Hepatocyte (in vitro differentiated cells): Measurements from ENCODE around the gene TLR9.

Source experiments
- EZH2 ChIP-seq: fragments of 200-600 bp; sonication (generic); IDR thresholded peaks from 2 replicates; pipeline ENCODE4 v1.6.1; 2016; ENCODE audit warnings: antibody characterized with exemption, mild to moderate bottlenecking, borderline replicate concordance
- EZH2phosphoT487 ChIP-seq: fragments of 200-600 bp; sonication (generic); IDR thresholded peaks from one replicate; pipeline ENCODE4 v1.6.1; 2018; ENCODE audit warnings: antibody characterized with exemption, mild to moderate bottlenecking, low read depth, moderate library complexity; ENCODE audit not compliant: unreplicated experiment, severe bottlenecking
- TF ChIP-seq, protein P1 (sequence below): fragments of 200-600 bp; sonication (generic); IDR thresholded peaks from 2 replicates; pipeline ENCODE4 v1.5.1; 2016; ENCODE audit warnings: antibody characterized with exemption, mild to moderate bottlenecking; ENCODE audit not compliant: poor library complexity

DNA sequence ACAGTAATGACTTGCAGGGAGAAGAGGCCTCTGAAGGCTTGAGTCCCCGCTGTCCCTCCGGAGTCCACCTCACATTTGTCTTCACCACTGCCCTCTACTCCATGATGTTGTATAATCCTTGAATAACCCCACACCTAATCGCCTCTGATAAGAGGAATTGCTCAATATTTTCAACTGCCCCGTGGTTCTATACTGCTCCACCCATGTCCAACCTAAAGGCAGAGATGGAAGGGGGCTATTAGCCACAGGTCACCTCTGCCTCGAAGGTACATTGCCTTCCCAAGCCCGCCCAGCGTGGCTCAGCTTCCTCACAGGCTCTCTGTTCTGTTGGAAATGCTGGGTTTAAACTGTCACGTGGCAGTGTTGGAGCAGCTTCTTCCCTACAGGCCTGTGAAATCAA, 12.4 kb downstream of the TLR9 start:
- TF ChIP-seq, protein P1, sequence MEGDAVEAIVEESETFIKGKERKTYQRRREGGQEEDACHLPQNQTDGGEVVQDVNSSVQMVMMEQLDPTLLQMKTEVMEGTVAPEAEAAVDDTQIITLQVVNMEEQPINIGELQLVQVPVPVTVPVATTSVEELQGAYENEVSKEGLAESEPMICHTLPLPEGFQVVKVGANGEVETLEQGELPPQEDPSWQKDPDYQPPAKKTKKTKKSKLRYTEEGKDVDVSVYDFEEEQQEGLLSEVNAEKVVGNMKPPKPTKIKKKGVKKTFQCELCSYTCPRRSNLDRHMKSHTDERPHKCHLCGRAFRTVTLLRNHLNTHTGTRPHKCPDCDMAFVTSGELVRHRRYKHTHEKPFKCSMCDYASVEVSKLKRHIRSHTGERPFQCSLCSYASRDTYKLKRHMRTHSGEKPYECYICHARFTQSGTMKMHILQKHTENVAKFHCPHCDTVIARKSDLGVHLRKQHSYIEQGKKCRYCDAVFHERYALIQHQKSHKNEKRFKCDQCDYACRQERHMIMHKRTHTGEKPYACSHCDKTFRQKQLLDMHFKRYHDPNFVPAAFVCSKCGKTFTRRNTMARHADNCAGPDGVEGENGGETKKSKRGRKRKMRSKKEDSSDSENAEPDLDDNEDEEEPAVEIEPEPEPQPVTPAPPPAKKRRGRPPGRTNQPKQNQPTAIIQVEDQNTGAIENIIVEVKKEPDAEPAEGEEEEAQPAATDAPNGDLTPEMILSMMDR = no peak
- TF ChIP-seq EZH2phosphoT487 = no peak
- TF ChIP-seq EZH2 = no peak
